ENCODE data around the gene RAB3IL1. TPM values are rescaled to one million over a fixed set of nuclear protein-coding genes. Genes with fewer than 3 reads are reported as not detected.

Gene RAB3IL1
- total RNA-seq, 6 donors from 2014 or later: 4.4 to 20.7 (median 10.0) TPM

DNA sequence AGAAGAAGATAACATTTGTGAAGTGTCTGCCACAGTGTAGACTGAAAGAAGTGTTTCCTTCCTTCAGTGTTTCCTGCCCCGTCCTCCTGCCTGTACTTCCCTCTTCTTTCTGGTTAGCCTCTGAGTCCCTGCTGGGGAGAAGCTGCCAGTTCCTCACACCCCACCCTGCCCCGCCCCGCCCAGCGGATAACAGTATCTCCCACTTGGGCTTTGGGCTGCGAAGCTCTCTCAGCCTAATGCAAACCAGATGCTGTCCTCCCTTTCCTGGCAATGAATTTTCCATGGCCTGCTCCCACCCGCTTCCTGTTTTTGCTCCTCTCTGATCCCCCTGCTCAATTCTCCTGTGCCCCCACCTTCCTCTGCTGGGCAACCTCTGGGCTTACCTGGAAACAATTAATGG lies 5.2 kb upstream of the RAB3IL1 start:
- peak overlapping the region in 3 of 4 donors; percentile 61 to 79 (median 75) for H3K27ac ChIP-seq
- peak; percentile 73 to 79 for DNase-seq
- H3K4me3 ChIP-seq: no peak overlapping the region
- no peaks in the 10 kb centered on the region for H3K36me3 ChIP-seq
- TF ChIP-seq EP300 (IDR thresholded peaks at IDR 0.05): no peak
- H3K9me3 ChIP-seq: no peaks in the 10 kb centered on the region
- ATAC-seq (ENCODE audit: low FRiP score in 2 of 2): peak; percentile 61 to 88
- 27 to 41% methylated on average over 6 of the region's 6 CpGs for WGBS, 2 donors
- H3K27me3 ChIP-seq: peaks cover 0 to 7% (median 1%) of the 10 kb centered on the region in 4 donors
- peaks cover 16 to 30% (median 24%) of the 10 kb centered on the region in 4 donors for H3K4me1 ChIP-seq

DNA sequence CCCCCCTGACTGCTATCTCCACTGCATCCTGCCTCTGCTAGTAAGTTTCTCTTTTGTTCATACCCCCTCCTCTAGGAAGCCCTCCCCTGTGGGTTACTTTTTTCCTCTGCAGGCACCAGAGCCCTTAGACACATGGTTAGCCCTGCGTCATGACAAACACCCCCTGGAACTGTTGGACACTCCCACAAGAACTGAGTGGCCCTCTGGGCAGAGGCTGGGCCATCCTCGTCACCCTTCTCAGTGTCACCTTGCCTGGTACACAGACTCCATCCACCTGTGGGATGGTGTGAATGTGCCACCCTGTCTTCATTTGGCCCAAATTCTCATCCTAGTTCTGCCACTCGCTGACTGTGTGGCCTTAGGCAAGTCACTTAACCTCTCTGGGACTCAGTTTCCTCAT lies 4.1 kb upstream of the RAB3IL1 start:
- Histone ChIP-seq H3K27me3 (peaks cover 0 to 8% (median 3%) of the 10 kb centered on the region in 4 donors), H3K4me1 (peaks cover 23 to 41% (median 28%) of the 10 kb centered on the region in 4 donors), H3K9me3 (no peaks in the 10 kb centered on the region), H3K36me3 (no peaks in the 10 kb centered on the region), H3K27ac (no peak overlapping the region), H3K4me3 (no peak overlapping the region)
- TF ChIP-seq, protein P1, sequence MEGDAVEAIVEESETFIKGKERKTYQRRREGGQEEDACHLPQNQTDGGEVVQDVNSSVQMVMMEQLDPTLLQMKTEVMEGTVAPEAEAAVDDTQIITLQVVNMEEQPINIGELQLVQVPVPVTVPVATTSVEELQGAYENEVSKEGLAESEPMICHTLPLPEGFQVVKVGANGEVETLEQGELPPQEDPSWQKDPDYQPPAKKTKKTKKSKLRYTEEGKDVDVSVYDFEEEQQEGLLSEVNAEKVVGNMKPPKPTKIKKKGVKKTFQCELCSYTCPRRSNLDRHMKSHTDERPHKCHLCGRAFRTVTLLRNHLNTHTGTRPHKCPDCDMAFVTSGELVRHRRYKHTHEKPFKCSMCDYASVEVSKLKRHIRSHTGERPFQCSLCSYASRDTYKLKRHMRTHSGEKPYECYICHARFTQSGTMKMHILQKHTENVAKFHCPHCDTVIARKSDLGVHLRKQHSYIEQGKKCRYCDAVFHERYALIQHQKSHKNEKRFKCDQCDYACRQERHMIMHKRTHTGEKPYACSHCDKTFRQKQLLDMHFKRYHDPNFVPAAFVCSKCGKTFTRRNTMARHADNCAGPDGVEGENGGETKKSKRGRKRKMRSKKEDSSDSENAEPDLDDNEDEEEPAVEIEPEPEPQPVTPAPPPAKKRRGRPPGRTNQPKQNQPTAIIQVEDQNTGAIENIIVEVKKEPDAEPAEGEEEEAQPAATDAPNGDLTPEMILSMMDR (IDR thresholded peaks at IDR 0.05): no peak
- TF ChIP-seq EP300 (IDR thresholded peaks at IDR 0.05) (no peak), POLR2A (IDR thresholded peaks at IDR 0.05) (no peak), POLR2AphosphoS5 (IDR thresholded peaks at IDR 0.05) (no peak)
- 80 to 84% methylated on average over 3 of the region's 3 CpGs for WGBS, 2 donors
- ATAC-seq (ENCODE audit: low FRiP score in 2 of 2) (no peak), DNase-seq (no peak)

DNA sequence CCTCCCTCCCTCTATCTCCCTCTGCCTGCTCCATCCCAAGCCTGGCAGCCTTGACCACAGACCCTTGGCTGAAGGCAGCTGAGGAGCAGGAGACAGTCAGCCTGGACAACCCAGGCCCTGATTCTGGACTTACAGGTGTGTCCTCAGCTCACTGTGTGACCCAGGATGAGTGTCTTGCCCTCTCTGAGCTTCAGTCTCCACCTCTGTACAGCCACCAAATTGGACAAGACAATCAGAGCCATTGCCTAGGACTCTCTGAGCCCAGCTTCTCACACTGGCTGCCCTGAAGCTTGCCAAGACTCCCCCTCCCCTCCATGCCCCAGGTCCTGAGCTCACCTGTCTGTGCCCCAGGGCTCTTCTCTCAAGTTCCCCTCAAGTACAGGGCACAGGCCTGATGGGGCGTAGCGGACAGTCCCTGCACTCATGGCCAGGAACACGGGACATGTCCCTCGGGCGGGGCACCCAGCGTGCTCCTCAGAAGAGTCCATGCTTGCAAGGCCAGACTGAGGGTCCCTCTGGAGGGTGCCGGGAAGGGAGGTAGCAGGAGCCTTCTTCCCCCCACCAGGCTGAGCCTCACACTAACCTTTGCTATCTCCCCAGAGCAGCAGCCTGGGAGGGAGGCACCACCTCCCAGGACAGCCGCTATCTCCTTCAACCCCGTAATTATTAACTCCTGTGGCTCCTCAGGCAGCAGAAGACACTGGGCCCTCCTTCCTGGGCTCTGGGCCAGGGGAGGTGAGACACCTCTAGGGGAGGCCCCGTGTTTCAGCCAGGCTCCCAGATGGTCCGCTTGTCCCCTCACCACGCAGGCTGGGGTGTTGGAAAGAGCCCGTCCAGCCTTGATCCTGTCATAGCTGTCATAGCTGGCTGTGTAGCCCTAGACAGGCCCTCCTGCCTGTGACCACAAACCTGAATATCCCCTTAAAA lies 2.6 kb upstream of the RAB3IL1 start:
- ATAC-seq (ENCODE audit: low FRiP score in 2 of 2): no peak
- peaks cover 23 to 43% (median 29%) of the 10 kb centered on the region in 4 donors for H3K4me1 ChIP-seq
- WGBS, 2 donors: 75 to 100% methylated on average over 2 to 13 of the region's 13 CpGs
- peaks cover 0 to 8% (median 3%) of the 10 kb centered on the region in 4 donors for H3K27me3 ChIP-seq
- H3K9me3 ChIP-seq: no peaks in the 10 kb centered on the region
- no peak overlapping the region for H3K4me3 ChIP-seq
- no peaks in the 10 kb centered on the region for H3K36me3 ChIP-seq
- H3K27ac ChIP-seq: peak overlapping the region in 1 of 4 donors; percentile 15
- TF ChIP-seq POLR2AphosphoS5 (IDR thresholded peaks at IDR 0.05): no peak
- no peak for TF ChIP-seq POLR2A (IDR thresholded peaks at IDR 0.05)
- TF ChIP-seq, protein P1 (IDR thresholded peaks at IDR 0.05): no peak
- no peak for TF ChIP-seq EP300 (IDR thresholded peaks at IDR 0.05)
- no peak for DNase-seq

DNA sequence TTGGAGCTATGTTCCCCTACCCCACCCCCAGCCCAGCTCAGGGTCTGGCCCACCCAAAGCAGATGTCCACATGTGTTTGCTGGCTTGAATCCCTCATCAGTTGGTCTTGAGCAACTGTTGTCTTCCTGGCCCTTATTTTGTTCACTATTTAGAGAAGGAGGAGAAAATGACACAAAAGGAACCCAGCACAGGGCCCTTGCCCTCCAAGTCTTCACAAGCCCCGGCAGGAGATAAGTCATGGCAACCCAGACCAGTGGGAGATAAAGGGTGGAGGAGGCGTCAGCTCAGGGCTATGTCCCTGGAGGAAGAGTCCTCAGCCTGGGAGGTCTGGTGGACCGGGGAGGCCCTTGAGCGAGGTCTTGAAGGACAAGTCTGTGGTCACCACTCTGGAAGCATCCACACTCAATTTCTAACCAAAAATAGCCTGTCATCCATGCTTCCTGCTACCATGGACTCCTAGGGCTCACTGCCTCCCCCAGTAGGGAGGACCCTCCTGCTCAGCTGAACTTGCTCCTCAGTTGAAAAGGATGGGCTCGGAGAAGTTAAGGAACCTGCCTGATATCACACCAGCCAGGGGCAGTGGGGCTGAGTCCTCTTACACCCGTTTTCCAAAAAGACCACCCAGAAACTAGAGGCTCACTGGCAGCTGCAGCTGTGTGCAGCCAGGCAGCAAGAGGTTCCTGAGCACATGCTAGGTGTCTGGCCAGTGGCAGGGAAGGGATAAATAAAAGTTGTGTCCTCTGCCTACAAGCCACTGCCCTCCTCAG lies 1.8 kb upstream of the RAB3IL1 start:
- Histone ChIP-seq H3K9me3 (no peaks in the 10 kb centered on the region), H3K27ac (peak overlapping the region in 1 of 4 donors; percentile 15), H3K4me1 (peaks cover 23 to 43% (median 28%) of the 10 kb centered on the region in 4 donors), H3K27me3 (peaks cover 0 to 8% (median 3%) of the 10 kb centered on the region in 4 donors), H3K4me3 (no peak overlapping the region), H3K36me3 (no peaks in the 10 kb centered on the region)
- ATAC-seq (ENCODE audit: low FRiP score in 2 of 2) (no peak), DNase-seq (no peak)
- TF ChIP-seq POLR2A (IDR thresholded peaks at IDR 0.05) (no peak), POLR2AphosphoS5 (IDR thresholded peaks at IDR 0.05) (no peak), EP300 (IDR thresholded peaks at IDR 0.05) (no peak)
- TF ChIP-seq, protein P1 (IDR thresholded peaks at IDR 0.05): no peak
- 68 to 76% methylated on average over 6 of the region's 6 CpGs for WGBS, 2 donors
